SK-N-SH (cell line): ENCODE measurements around the gene RFX2. TPM values are rescaled to one million over a fixed set of nuclear protein-coding genes. Genes with fewer than 3 reads are reported as not detected.

Source experiments
- CTCF ChIA-PET: fragments of 300-600, 350-600 bp; formaldehyde crosslinking; extraction: SDS; loops from one replicate; lab custom pipeline; 2021; lab: Yijun Ruan, JAX
- POLR2A ChIA-PET: fragments of 350-600 bp; sonication (Branson Sonifier 250); formaldehyde crosslinking; extraction: SDS; loops from one replicate; lab custom pipeline; 2020; ENCODE audit warnings: antibody characterized with exemption, inconsistent platforms; lab: Yijun Ruan, JAX
- DNase-seq: peaks from one replicate; pipeline ENCODE4 v3.0.0; 2012
- H2AFZ ChIP-seq: fragments of 200-600 bp; sonication (generic); 2 replicates; pipeline ENCODE4 v1.8.1; 2016; ENCODE audit warnings: antibody characterized with exemption, mild to moderate bottlenecking, low read depth
- H3F3A ChIP-seq: fragments of 200-600 bp; sonication (generic); replicated peaks from 2 replicates; pipeline ENCODE3; 2016; ENCODE audit warnings: antibody characterized with exemption, mild to moderate bottlenecking; ENCODE audit not compliant: insufficient read depth
- H3K27ac ChIP-seq, 2 experiments: fragments of 200-500 bp in 1 of 2; fragments of 200-600 bp in 1 of 2; sonication (Bioruptor generic) in 1 of 2; sonication (generic), shearing (Covaris generic) in 1 of 2; 2 replicates each; pipeline versions ENCODE4 v1.5.1 to v1.6.1; 2014 to 2016; ENCODE audit warnings: low read depth in 2 of 2, inconsistent platforms in 1 of 2, low read length in 1 of 2, mild to moderate bottlenecking in 1 of 2, mixed read lengths in 1 of 2
- H3K27me3 ChIP-seq: fragments of 200-600 bp; sonication (generic), shearing (Covaris generic); 2 replicates; pipeline ENCODE4 v1.6.1; 2016; ENCODE audit warnings: mixed run types; ENCODE audit not compliant: insufficient read depth
- H3K36me3 ChIP-seq, 2 experiments: fragments of 200-500 bp in 1 of 2; fragments of 200-600 bp in 1 of 2; sonication (Bioruptor generic) in 1 of 2; sonication (generic) in 1 of 2; replicated peaks in 1 of 2; 2 replicates each; pipeline versions ENCODE3 to v1.5.1; 2014 to 2016; ENCODE audit warnings: low read length in 1 of 2, mild to moderate bottlenecking in 1 of 2; ENCODE audit not compliant: insufficient read depth in 2 of 2, control insufficient read depth in 1 of 2
- H3K4me1 ChIP-seq, 2 experiments: fragments of 200-500 bp in 1 of 2; fragments of 200-600 bp in 1 of 2; sonication (Bioruptor generic) in 1 of 2; sonication (generic), shearing (Covaris generic) in 1 of 2; 2 replicates each; pipeline versions ENCODE4 v1.5.1 to v1.6.1; 2014 to 2016; ENCODE audit warnings: low read depth in 1 of 2, low read length in 1 of 2, mixed run types in 1 of 2; ENCODE audit not compliant: insufficient read depth in 2 of 2, control insufficient read depth in 1 of 2
- H3K4me2 ChIP-seq: fragments of 200-600 bp; sonication (generic), shearing (Covaris generic); 2 replicates; pipeline ENCODE4 v1.6.1; 2017; ENCODE audit warnings: mixed run types
- H3K4me3 ChIP-seq, 2 experiments: fragments of 200-500 bp in 1 of 2; fragments of 200-600 bp in 1 of 2; sonication (Bioruptor generic) in 1 of 2; sonication (generic), shearing (Covaris generic) in 1 of 2; 2 replicates each; pipeline versions ENCODE4 v1.5.1 to v1.8.1; 2014 to 2016; ENCODE audit warnings: low read depth in 2 of 2, inconsistent platforms in 1 of 2, low read length in 1 of 2, mild to moderate bottlenecking in 1 of 2, mixed read lengths in 1 of 2, moderate library complexity in 1 of 2
- H3K79me2 ChIP-seq: fragments of 200-600 bp; sonication (generic); 2 replicates; pipeline ENCODE4 v1.8.1; 2017; ENCODE audit warnings: mild to moderate bottlenecking; ENCODE audit not compliant: insufficient read depth
- H3K9ac ChIP-seq: fragments of 200-600 bp; sonication (generic); 2 replicates; pipeline ENCODE4 v1.6.1; 2017; ENCODE audit warnings: mixed run types
- H3K9me2 ChIP-seq: fragments of 200-600 bp; sonication (generic); 2 replicates; pipeline ENCODE4 v1.6.1; 2017; ENCODE audit warnings: mixed run types
- H3K9me3 ChIP-seq: fragments of 200-600 bp; sonication (generic); 2 replicates; pipeline ENCODE4 v1.6.1; 2017; ENCODE audit warnings: mixed run types, mild to moderate bottlenecking, moderate library complexity
- H4K20me1 ChIP-seq: fragments of 200-600 bp; sonication (generic); 2 replicates; pipeline ENCODE4 v1.6.1; 2017; ENCODE audit warnings: mild to moderate bottlenecking, mixed run types; ENCODE audit not compliant: insufficient read depth
- CHD2 ChIP-seq: fragments of 150-350 bp; IDR thresholded peaks from 2 replicates; pipeline ENCODE4 v1.6.1; 2018; ENCODE audit warnings: low read length; ENCODE audit not compliant: partially characterized antibody
- CTCF ChIP-seq: fragments of 200-600 bp; sonication (generic); IDR thresholded peaks from 2 replicates; pipeline ENCODE4 v1.6.1; 2017; ENCODE audit warnings: antibody characterized with exemption, mild to moderate bottlenecking, moderate library complexity
- FOXJ3 ChIP-seq: sonication (generic); formaldehyde crosslinking; IDR thresholded peaks from 2 replicates; pipeline ENCODE4 v1.5.1; 2020; ENCODE audit warnings: mild to moderate bottlenecking, missing genetic modification reagents
- MXI1 ChIP-seq: IDR thresholded peaks from 2 replicates; pipeline ENCODE4 v1.6.1; 2012; ENCODE audit warnings: mild to moderate bottlenecking, low read depth, low read length, improper control_type of control experiment
- PBX3 ChIP-seq: IDR thresholded peaks from 2 replicates; pipeline ENCODE4; 2012
- POLR2AphosphoS5 ChIP-seq: IDR thresholded peaks from 2 replicates; pipeline ENCODE4 v1.6.1; 2012; ENCODE audit warnings: low read depth, low read length
- RAD21 ChIP-seq: IDR thresholded peaks from 2 replicates; pipeline ENCODE4 v1.6.1; 2012; ENCODE audit warnings: mild to moderate bottlenecking, low read length
- RXRA ChIP-seq: IDR thresholded peaks from 2 replicates; pipeline ENCODE4 v1.4.0; 2012; ENCODE audit warnings: low read depth, mild to moderate bottlenecking, borderline replicate concordance
- TCF12 ChIP-seq: IDR thresholded peaks from 2 replicates; pipeline ENCODE4 v1.4.0; 2012
- WGBS: methylation state at CpG from one replicate; pipeline ENCODE4 v1.1.6; 2017; ENCODE audit warnings: low lambda C conversion rate; 5-methylcytosine and 5-hydroxymethylcytosine counted together
- polyA plus RNA-seq, 3 experiments: library from polyadenylated mRNA; depleted of rRNA; stranded (reverse); fragments of >200 nt; gene quantifications; 2 replicates each; pipeline ENCODE4 v1.2.3, GENCODE V29; 2012
- TF ChIP-seq, protein P1 (sequence below): IDR thresholded peaks from 2 replicates; pipeline ENCODE4 v1.4.0; 2012; ENCODE audit warnings: low read depth, borderline replicate concordance

RFX2 gene
- polyA plus RNA-seq, 1 of the 3 experiments (the other 2 are of a cell fraction), result 12.6 TPM

DNA sequence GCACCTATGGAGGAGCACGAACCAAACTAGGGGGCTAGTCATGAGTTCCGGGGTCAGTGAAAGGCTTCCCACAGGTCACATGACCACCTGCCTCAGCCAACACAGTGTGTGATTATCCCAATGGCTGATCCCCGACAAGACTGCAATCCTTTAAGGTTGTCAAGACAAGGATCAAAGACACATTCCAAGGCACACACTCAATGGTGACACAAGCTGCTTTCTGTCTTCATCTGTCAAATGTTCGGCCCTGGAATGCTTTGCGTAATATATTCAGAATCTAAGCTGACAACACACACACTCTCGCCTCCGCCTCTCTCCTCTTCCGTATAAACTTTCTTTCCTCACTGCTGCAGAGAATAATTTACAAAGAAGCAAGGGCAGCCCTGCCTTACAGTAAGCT, 144.1 kb downstream of the RFX2 start:
- Histone ChIP-seq H3K27me3 (no peaks in the 10 kb centered on the region), H3K4me1 (peaks cover 0 to 31% of the 10 kb centered on the region in 2 experiments; a peak in 1 of 4 replicates), H3K79me2 (peaks cover 100% of the 10 kb centered on the region), H3K36me3 (peaks cover 0 to 17% of the 10 kb centered on the region in 2 experiments)
- WGBS, result 82% methylated on average over 7 of the region's 8 CpGs
- POLR2A ChIA-PET, result no interaction called here
- peak; percentile 54; the same call in 1 of the 2 replicates for TF ChIP-seq PBX3
- TF ChIP-seq RXRA, result no peak
- TF ChIP-seq, protein P1, sequence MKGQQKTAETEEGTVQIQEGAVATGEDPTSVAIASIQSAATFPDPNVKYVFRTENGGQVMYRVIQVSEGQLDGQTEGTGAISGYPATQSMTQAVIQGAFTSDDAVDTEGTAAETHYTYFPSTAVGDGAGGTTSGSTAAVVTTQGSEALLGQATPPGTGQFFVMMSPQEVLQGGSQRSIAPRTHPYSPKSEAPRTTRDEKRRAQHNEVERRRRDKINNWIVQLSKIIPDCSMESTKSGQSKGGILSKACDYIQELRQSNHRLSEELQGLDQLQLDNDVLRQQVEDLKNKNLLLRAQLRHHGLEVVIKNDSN, result peak; percentile 52; the same call in 1 of the 2 replicates
- peak; percentile 62 for TF ChIP-seq TCF12
- no peak for TF ChIP-seq MXI1
- TF ChIP-seq POLR2AphosphoS5, result 0 out of 2 replicates have a peak, but pooled peaks have one; percentile 21
- no peak for TF ChIP-seq RAD21
- TF ChIP-seq FOXJ3 (CRISPR knock-in tag), result no peak
- TF ChIP-seq CTCF, result no peak
- TF ChIP-seq, all 33 proteins: peak for 4
- H4K20me1 ChIP-seq, result peaks cover 94% of the 10 kb centered on the region
- H3K4me3 ChIP-seq, result no peak overlapping the region
- DNase-seq, result no peak
- H3K4me2 ChIP-seq, result no peak overlapping the region
- no peaks in the 10 kb centered on the region for H3K9me2 ChIP-seq
- H2AFZ ChIP-seq, result no peak overlapping the region
- H3K27ac ChIP-seq, result no peak overlapping the region
- CTCF ChIA-PET, result interaction anchor here (0.7 to 5.2 kb wide), 7 partner anchors 10 to 162 kb away, joined by 3 to 67 read pairs (median 34); partner anchors contain the start of gene RANBP3
- no peak overlapping the region for H3K9ac ChIP-seq
- H3K9me3 ChIP-seq, result no peaks in the 10 kb centered on the region
- peaks cover 5% of the 10 kb centered on the region for H3F3A ChIP-seq

GRCh38 chr19:5964816-5965565, 145.3 kb downstream of the RFX2 start:
- POLR2A ChIA-PET, result interaction anchor here (1.0 kb wide), 1 partner anchor 29 kb away, joined by 3 read pairs; no protein-coding TSS in a partner anchor
- Histone ChIP-seq H3K27ac (no peak overlapping the region; a peak in 1 of 4 replicates), H3K9ac (no peak overlapping the region), H3K4me3 (no peak overlapping the region), H4K20me1 (peaks cover 96% of the 10 kb centered on the region)
- 87% methylated on average over 3 of the region's 5 CpGs for WGBS
- DNase-seq, result peak; percentile 15
- TF ChIP-seq CHD2, result no peak
- TF ChIP-seq, all 33 proteins: peak for 0
- Histone ChIP-seq H3K36me3 (peaks cover 0 to 17% of the 10 kb centered on the region in 2 experiments), H3K9me3 (no peaks in the 10 kb centered on the region), H3F3A (peaks cover 5% of the 10 kb centered on the region), H3K4me1 (peaks cover 0 to 43% of the 10 kb centered on the region in 2 experiments; a peak in 2 of 4 replicates), H3K9me2 (no peaks in the 10 kb centered on the region), H3K79me2 (peaks cover 100% of the 10 kb centered on the region), H3K27me3 (no peaks in the 10 kb centered on the region), H3K4me2 (no peak overlapping the region), H2AFZ (no peak overlapping the region)
- CTCF ChIA-PET, result interaction anchor here (0.7 to 5.2 kb wide), 4 partner anchors 17 to 161 kb away, joined by 3 to 26 read pairs (median 4); no protein-coding TSS in a partner anchor
